ENCODE measurements around the gene MTCP1. TPM values are rescaled to one million over a fixed set of nuclear protein-coding genes. Genes with fewer than 3 reads are reported as not detected.

MTCP1 gene
- total RNA-seq, 1 donor from 2014 or later: 0.29 TPM

GRCh38 chrX:155094468-155095061 lies 23.6 kb upstream of the MTCP1 start:
- TF ChIP-seq CTCF (conservative IDR thresholded peaks at IDR 0.05; ENCODE audit: low read depth, low read length): peak; percentile 61

GRCh38 chrX:155086961-155087735 lies 16.2 kb upstream of the MTCP1 start:
- no peak for DNase-seq (ENCODE audit: low read depth)
- TF ChIP-seq CTCF (conservative IDR thresholded peaks at IDR 0.05; ENCODE audit: low read depth, low read length): no peak
- no peak overlapping the region for H3K4me3 ChIP-seq (ENCODE audit: low read depth, low read length)

More at GRCh38 chrX:155094468-155095061, 23.6 kb upstream of the MTCP1 start:
- H3K4me3 ChIP-seq (ENCODE audit: low read depth, low read length): no peak overlapping the region
- no peak for DNase-seq (ENCODE audit: low read depth)

- no peak for DNase-seq (ENCODE audit: low read depth)
- TF ChIP-seq CTCF (conservative IDR thresholded peaks at IDR 0.05; ENCODE audit: low read depth, low read length): peak; percentile 56
- H3K4me3 ChIP-seq (ENCODE audit: low read depth, low read length): no peak overlapping the region
Measured at GRCh38 chrX:155086202-155086840, 15.4 kb upstream of the MTCP1 start.

- no peak for DNase-seq (ENCODE audit: low read depth)
- TF ChIP-seq CTCF (conservative IDR thresholded peaks at IDR 0.05; ENCODE audit: low read depth, low read length): no peak
- peak overlapping the region; percentile 80 for H3K4me3 ChIP-seq (ENCODE audit: low read depth, low read length)
Measured at GRCh38 chrX:155071694-155072280, 851 bp upstream of the MTCP1 start.

GRCh38 chrX:155070663-155070974 lies 317 bp downstream of the MTCP1 start:
- peak overlapping the region; percentile 71 for H3K4me3 ChIP-seq (ENCODE audit: low read depth, low read length)
- DNase-seq (ENCODE audit: low read depth): no peak
- no peak for TF ChIP-seq CTCF (conservative IDR thresholded peaks at IDR 0.05; ENCODE audit: low read depth, low read length)

- no peak for TF ChIP-seq CTCF (conservative IDR thresholded peaks at IDR 0.05; ENCODE audit: low read depth, low read length)
- H3K4me3 ChIP-seq (ENCODE audit: low read depth, low read length): peak overlapping the region; percentile 71
- no peak for DNase-seq (ENCODE audit: low read depth)
Measured at GRCh38 chrX:155070038-155070437, 898 bp downstream of the MTCP1 start.

All from epithelial cell of proximal tubule (primary cell).